IMR-90 (cell line): ENCODE data around the gene MIPEP. TPM values are rescaled to one million over a fixed set of nuclear protein-coding genes. Genes with fewer than 3 reads are reported as not detected.
"Not testable (repeated sequence)": the region's sequence is repeated elsewhere in the genome, so short reads cannot be mapped to it uniquely, and the experiment has no call there.

Source experiments
- ATAC-seq: fragments of 200-7000 bp; cut with Tn5 transposase; 2 replicates; pipeline ENCODE4 v1.9.1; 2020; ENCODE audit warnings: low read depth, mild to moderate bottlenecking, moderate library complexity
- BruUV-seq: library from RNA; stranded (reverse); fragments of 400-500 nt; replicated peaks from 2 replicates; lab custom pipeline; 2021; lab: Mats Ljungman, UMichigan
- CTCF ChIA-PET: fragments of 300-600 bp; formaldehyde crosslinking; extraction: SDS; loops from one replicate; lab custom pipeline; 2021; ENCODE audit warnings: antibody characterized with exemption; lab: Yijun Ruan, JAX
- POLR2A ChIA-PET: fragments of 300-600 bp; sonication (Branson Sonifier 250); formaldehyde crosslinking; loops from one replicate; lab custom pipeline; 2022; ENCODE audit warnings: antibody characterized with exemption; ENCODE audit not compliant: unreplicated experiment; lab: Charles Lee
- DNase-seq: peaks from one replicate; pipeline ENCODE4 v3.0.0; 2013
- H2AFZ ChIP-seq: replicated peaks from 2 replicates; pipeline ENCODE3; 2013; ENCODE audit warnings: low read length, mild to moderate bottlenecking; ENCODE audit not compliant: poor library complexity
- H2AK5ac ChIP-seq: 2 replicates; pipeline ENCODE4 v1.6.1; 2013; ENCODE audit warnings: low read depth, low read length, inconsistent platforms
- H2AK9ac ChIP-seq: replicated peaks from 2 replicates; pipeline ENCODE3; 2013; ENCODE audit warnings: mild to moderate bottlenecking, low read depth, low read length, moderate library complexity; ENCODE audit not compliant: poor library complexity
- H2BK120ac ChIP-seq: 2 replicates; pipeline ENCODE4 v1.6.1; 2013; ENCODE audit warnings: low read depth, low read length, inconsistent platforms
- H2BK15ac ChIP-seq: 3 replicates; pipeline ENCODE4 v1.6.1; 2013; ENCODE audit warnings: low read depth, low read length, inconsistent platforms
- H2BK20ac ChIP-seq: 2 replicates; pipeline ENCODE4 v1.6.1; 2013; ENCODE audit warnings: low read depth, mild to moderate bottlenecking, inconsistent platforms, low read length, moderate library complexity
- H2BK5ac ChIP-seq: 2 replicates; pipeline ENCODE4 v1.6.1; 2013; ENCODE audit warnings: mild to moderate bottlenecking, low read depth, low read length, inconsistent platforms; ENCODE audit not compliant: poor library complexity, severe bottlenecking
- H3K14ac ChIP-seq: replicated peaks from 2 replicates; pipeline ENCODE4 v1.6.1; 2013; ENCODE audit warnings: low read depth, low read length, inconsistent platforms
- H3K18ac ChIP-seq: 2 replicates; pipeline ENCODE4 v1.6.1; 2013; ENCODE audit warnings: low read depth, low read length, control low read depth
- H3K23ac ChIP-seq: 2 replicates; pipeline ENCODE4 v1.6.1; 2013; ENCODE audit warnings: low read depth, low read length, inconsistent platforms
- H3K27ac ChIP-seq: 2 replicates; pipeline ENCODE4 v1.5.1; 2013; ENCODE audit warnings: mild to moderate bottlenecking, control low read depth, low read length; ENCODE audit not compliant: insufficient read depth
- H3K27me3 ChIP-seq: 2 replicates; pipeline ENCODE4 v1.6.1; 2013; ENCODE audit warnings: low read length; ENCODE audit not compliant: control insufficient read depth, insufficient read depth
- H3K36me3 ChIP-seq: 2 replicates; pipeline ENCODE4 v1.6.1; 2013; ENCODE audit warnings: low read length, mixed read lengths; ENCODE audit not compliant: control insufficient read depth, insufficient read depth
- H3K4ac ChIP-seq: 2 replicates; pipeline ENCODE4 v1.6.1; 2013; ENCODE audit warnings: low read depth, low read length, inconsistent platforms
- H3K4me1 ChIP-seq: 2 replicates; pipeline ENCODE4 v1.6.1; 2013; ENCODE audit warnings: low read length, mixed read lengths; ENCODE audit not compliant: control insufficient read depth, insufficient read depth
- H3K4me2 ChIP-seq: 2 replicates; pipeline ENCODE4 v1.6.1; 2013; ENCODE audit warnings: low read depth, mild to moderate bottlenecking, control low read depth, low read length, moderate library complexity
- H3K4me3 ChIP-seq: 2 replicates; pipeline ENCODE4 v1.5.1; 2013; ENCODE audit warnings: low read depth, mild to moderate bottlenecking, control low read depth, low read length, moderate library complexity; ENCODE audit not compliant: insufficient read depth
- H3K56ac ChIP-seq: 2 replicates; pipeline ENCODE4 v1.6.1; 2013; ENCODE audit warnings: low read length, inconsistent platforms; ENCODE audit not compliant: insufficient read depth; ENCODE audit errors: extremely low read depth
- H3K79me1 ChIP-seq, 2 experiments: 2 replicates each; pipeline ENCODE4 v1.6.1; 2013; ENCODE audit warnings: low read length in 2 of 2, inconsistent platforms in 1 of 2, low read depth in 1 of 2
- H3K9ac ChIP-seq: 2 replicates; pipeline ENCODE4 v1.6.1; 2013; ENCODE audit warnings: low read depth, low read length, control low read depth
- H3K9me1 ChIP-seq: 2 replicates; pipeline ENCODE4 v1.6.1; 2013; ENCODE audit warnings: low read length, inconsistent platforms; ENCODE audit not compliant: insufficient read depth
- H3K9me3 ChIP-seq: 2 replicates; pipeline ENCODE4 v1.6.1; 2013; ENCODE audit warnings: low read length; ENCODE audit not compliant: control insufficient read depth, insufficient read depth
- H4K20me1 ChIP-seq: 2 replicates; pipeline ENCODE4 v1.6.1; 2013; ENCODE audit warnings: low read length, inconsistent platforms; ENCODE audit not compliant: insufficient read depth
- H4K5ac ChIP-seq: 2 replicates; pipeline ENCODE4 v1.6.1; 2013; ENCODE audit warnings: mild to moderate bottlenecking, low read depth, low read length, control low read depth
- H4K8ac ChIP-seq, 2 experiments: 2 replicates each; pipeline ENCODE4 v1.6.1; 2013; ENCODE audit warnings: low read depth in 2 of 2, low read length in 2 of 2, control low read depth in 1 of 2, inconsistent platforms in 1 of 2
- H4K91ac ChIP-seq: 2 replicates; pipeline ENCODE4 v1.6.1; 2013; ENCODE audit warnings: low read depth, low read length, inconsistent platforms; ENCODE audit not compliant: insufficient read depth
- FOS ChIP-seq: fragments of 150-350 bp; IDR thresholded peaks from 2 replicates; pipeline ENCODE4 v1.6.1; 2016; ENCODE audit warnings: low read depth, low read length
- RCOR1 ChIP-seq: IDR thresholded peaks from 2 replicates; pipeline ENCODE4 v1.6.1; 2012; ENCODE audit warnings: mild to moderate bottlenecking, low read length, improper control_type of control experiment; ENCODE audit not compliant: insufficient replicate concordance
- WGBS, 2 experiments: methylation state at CpG; one replicate each; pipeline versions ENCODE4 v1.1.5 to v1.1.7; 2013; ENCODE audit warnings: missing lambda C conversion rate in 2 of 2; ENCODE audit not compliant: insufficient read length in 1 of 2; ENCODE audit errors: extremely low coverage in 2 of 2; 5-methylcytosine and 5-hydroxymethylcytosine counted together
- dilution Hi-C: fragments of 300-500 bp; cut with HindIII; formaldehyde crosslinking; loops from one replicate; pipeline ENCODE4 v1.14.3; 2018; ENCODE audit warnings: low sequenced_read_pairs; ENCODE audit not compliant: unreplicated experiment
- in situ Hi-C: fragments of 300-500 bp; cut with MboI; formaldehyde crosslinking; loops from 3 replicates; pipeline ENCODE4 v1.14.3; 2019; ENCODE audit warnings: low sequenced_read_pairs, inconsistent platforms, mixed read lengths
- intact Hi-C: fragments of 100-400 bp; cut with micrococcal nuclease; formaldehyde crosslinking; loops from 2 replicates; pipeline ENCODE4 v1.10.0; 2022
- polyA plus RNA-seq, 3 experiments: library from polyadenylated mRNA; depleted of rRNA; stranded (reverse); fragments of >200 nt; gene quantifications; 2 replicates each; pipeline ENCODE4 v1.2.3, GENCODE V29; 2012; ENCODE audit warnings: low replicate concordance in 1 of 3
- total RNA-seq: library from RNA; depleted of rRNA; stranded (reverse); fragments of >200 nt; gene quantifications from 2 replicates; pipeline ENCODE4 v1.2.3, GENCODE V29; 2012

Gene MIPEP
- total and polyA plus RNA-seq, 2 of the 4 experiments (the other 2 are of a cell fraction) = 15.0 to 21.5 TPM

GRCh38 chr13:23748109-23748990 lies 140.8 kb downstream of the MIPEP start:
- Histone ChIP-seq H2BK120ac (peak overlapping the region; percentile 82), H3K9me1 (peaks cover 15% of the 10 kb centered on the region), H3K4me1 (peaks cover 19% of the 10 kb centered on the region), H3K9ac (no peak overlapping the region), H3K4me2 (no peak overlapping the region), H3K56ac (no peak overlapping the region), H2AK9ac (peak overlapping the region; percentile 51), H3K27ac (peak overlapping the region; percentile 12; the same call in 1 of the 2 replicates), H3K36me3 (peaks cover 4% of the 10 kb centered on the region; the same call in 1 of the 2 replicates), H4K20me1 (no peaks in the 10 kb centered on the region), H2BK15ac (peak overlapping the region; percentile 76; the same call in 2 of the 3 replicates), H2AK5ac (peak overlapping the region; percentile 79), H4K8ac (peak overlapping the region in 1 of 2 experiments; percentile 73; a peak in 2 of 4 replicates), H3K4me3 (no peak overlapping the region), H3K4ac (peak overlapping the region; percentile 81), H3K23ac (no peak overlapping the region), H2AFZ (no peak overlapping the region), H4K91ac (peak overlapping the region; percentile 82), H3K14ac (peak overlapping the region; percentile 85; the same call in 1 of the 2 replicates), H3K79me1 (no peaks in the 10 kb centered on the region; a peak in 1 of 4 replicates), H3K9me3 (no peaks in the 10 kb centered on the region), H3K18ac (peak overlapping the region; percentile 56; the same call in 1 of the 2 replicates), H2BK5ac (no peak overlapping the region), H4K5ac (no peak overlapping the region; the same call in 1 of the 2 replicates), H2BK20ac (peak overlapping the region; percentile 85; the same call in 1 of the 2 replicates), H3K27me3 (no peaks in the 10 kb centered on the region)
- dilution Hi-C loops = no loop called here
- peak; percentile 51 for DNase-seq
- no TSS peak for BruUV-seq
- intact Hi-C loops = no loop called here
- ChIA-PET CTCF (no interaction called here), POLR2A (no interaction called here)
- in situ Hi-C loops = no loop called here
- WGBS, 2 experiments = 40% methylated on average over 2 of the region's 7 CpGs; no CpG with 5 or more reads in 1 of the 2 experiments
- TF ChIP-seq RCOR1 = no peak
- no peak for TF ChIP-seq FOS
- peak; percentile 53 for ATAC-seq

GRCh38 chr13:23746141-23746540 lies 143.1 kb downstream of the MIPEP start:
- H3K36me3 ChIP-seq, H3K23ac ChIP-seq, H4K8ac ChIP-seq, H2BK15ac ChIP-seq, H2BK120ac ChIP-seq, H4K91ac ChIP-seq, H3K4me2 ChIP-seq, H2BK5ac ChIP-seq, H2AK9ac ChIP-seq, H3K27me3 ChIP-seq, intact Hi-C loops, H4K20me1 ChIP-seq, H3K9me3 ChIP-seq, H2AK5ac ChIP-seq, ATAC-seq, H3K4me1 ChIP-seq, DNase-seq, H3K4me3 ChIP-seq, H3K27ac ChIP-seq, H3K56ac ChIP-seq, in situ Hi-C loops, CTCF ChIA-PET, H3K4ac ChIP-seq, H2AFZ ChIP-seq, dilution Hi-C loops, H3K14ac ChIP-seq, BruUV-seq, H3K9ac ChIP-seq, H2BK20ac ChIP-seq, H3K79me1 ChIP-seq, POLR2A ChIA-PET, H4K5ac ChIP-seq: not testable (repeated sequence)
- Histone ChIP-seq H3K9me1 (peaks cover 13% of the 10 kb centered on the region), H3K18ac (peak overlapping the region; percentile 13; the same call in 1 of the 2 replicates)
- WGBS, 2 experiments = no CpG with 5 or more reads among the region's 5 CpGs
